VCaP (cell line): ENCODE data around the gene ALG11.

Experiments
- H3K27ac ChIP-seq: fragments of 450-650 bp; 2 replicates; pipeline ENCODE4 v1.5.1; 2017
- TF ChIP-seq, protein P1 (sequence below): fragments of 450-650 bp; conservative IDR thresholded peaks from 2 replicates; pipeline ENCODE4 v1.5.1; 2017; ENCODE audit warnings: mild to moderate bottlenecking, moderate library complexity

Gene ALG11

DNA sequence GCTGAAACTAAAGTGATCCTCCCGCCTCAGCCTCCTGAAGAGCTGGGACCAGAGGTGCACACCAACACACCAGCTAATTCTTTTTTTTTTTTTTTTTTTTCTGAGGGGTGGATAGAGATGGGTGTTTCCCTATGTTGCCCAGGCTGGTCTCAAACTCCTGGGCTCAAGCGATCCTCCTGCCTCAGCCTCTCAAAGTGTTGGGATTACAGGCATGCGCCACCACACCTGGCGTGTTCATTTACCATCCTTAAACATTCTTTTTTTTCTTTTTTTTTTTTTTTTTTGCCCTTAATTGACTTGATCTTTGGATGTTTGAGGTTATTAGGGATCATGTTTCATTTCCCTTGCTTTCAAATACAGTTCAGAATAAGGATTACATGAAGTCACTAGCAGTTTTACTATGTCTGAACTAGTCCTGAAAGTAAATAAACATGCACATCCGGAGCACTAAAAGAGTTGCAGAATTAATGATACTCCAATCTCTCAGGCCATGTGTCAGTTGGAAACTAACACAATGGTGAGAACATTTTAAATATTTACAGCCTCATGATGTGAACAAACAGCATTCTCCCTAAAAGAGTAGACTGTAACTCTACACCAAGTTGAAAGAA lies 22.5 kb downstream of the ALG11 start:
- TF ChIP-seq, protein P1, sequence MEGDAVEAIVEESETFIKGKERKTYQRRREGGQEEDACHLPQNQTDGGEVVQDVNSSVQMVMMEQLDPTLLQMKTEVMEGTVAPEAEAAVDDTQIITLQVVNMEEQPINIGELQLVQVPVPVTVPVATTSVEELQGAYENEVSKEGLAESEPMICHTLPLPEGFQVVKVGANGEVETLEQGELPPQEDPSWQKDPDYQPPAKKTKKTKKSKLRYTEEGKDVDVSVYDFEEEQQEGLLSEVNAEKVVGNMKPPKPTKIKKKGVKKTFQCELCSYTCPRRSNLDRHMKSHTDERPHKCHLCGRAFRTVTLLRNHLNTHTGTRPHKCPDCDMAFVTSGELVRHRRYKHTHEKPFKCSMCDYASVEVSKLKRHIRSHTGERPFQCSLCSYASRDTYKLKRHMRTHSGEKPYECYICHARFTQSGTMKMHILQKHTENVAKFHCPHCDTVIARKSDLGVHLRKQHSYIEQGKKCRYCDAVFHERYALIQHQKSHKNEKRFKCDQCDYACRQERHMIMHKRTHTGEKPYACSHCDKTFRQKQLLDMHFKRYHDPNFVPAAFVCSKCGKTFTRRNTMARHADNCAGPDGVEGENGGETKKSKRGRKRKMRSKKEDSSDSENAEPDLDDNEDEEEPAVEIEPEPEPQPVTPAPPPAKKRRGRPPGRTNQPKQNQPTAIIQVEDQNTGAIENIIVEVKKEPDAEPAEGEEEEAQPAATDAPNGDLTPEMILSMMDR: no peak
- peak overlapping the region; percentile 70 for H3K27ac ChIP-seq

DNA sequence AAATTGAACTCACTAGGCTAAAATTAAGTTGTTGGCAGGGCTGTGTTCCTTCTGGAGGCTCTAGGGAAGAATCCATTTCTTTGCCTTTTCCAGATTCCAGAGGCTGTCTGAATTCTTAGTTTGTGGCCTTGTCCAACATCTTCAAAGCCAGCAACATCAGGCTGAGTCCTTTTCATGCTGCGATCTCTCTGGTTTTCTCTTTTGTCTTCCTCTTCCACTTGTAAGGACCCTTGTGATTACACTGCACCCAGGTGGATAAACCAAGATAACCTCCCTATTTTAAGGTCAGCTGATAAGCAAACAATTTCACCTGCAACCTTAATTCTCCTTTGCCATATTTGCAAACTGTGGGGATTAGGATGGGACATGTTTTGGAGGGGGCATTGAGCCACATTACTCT lies 23.8 kb downstream of the ALG11 start:
- H3K27ac ChIP-seq: peak overlapping the region; percentile 70
- TF ChIP-seq, protein P1: no peak

DNA sequence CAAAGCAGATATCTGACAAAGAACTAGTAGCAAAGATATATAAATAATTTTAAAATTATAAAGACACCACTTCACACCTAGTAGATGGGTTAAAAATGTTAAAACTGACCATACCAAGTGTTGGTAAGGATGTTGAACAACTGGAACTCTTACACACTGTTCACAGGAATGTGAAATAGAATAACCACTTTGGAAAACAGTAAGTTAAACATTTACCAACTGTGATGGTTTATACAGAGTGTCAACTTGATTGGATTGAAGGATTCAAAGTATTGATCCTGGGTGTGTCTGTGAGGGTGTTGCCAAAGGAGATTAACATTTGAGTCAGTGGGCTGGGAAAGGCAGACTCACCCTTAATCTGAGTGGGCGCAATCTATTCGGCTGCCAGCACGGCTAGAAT lies 31.5 kb downstream of the ALG11 start:
- no peak overlapping the region for H3K27ac ChIP-seq
- TF ChIP-seq, protein P1: no peak

DNA sequence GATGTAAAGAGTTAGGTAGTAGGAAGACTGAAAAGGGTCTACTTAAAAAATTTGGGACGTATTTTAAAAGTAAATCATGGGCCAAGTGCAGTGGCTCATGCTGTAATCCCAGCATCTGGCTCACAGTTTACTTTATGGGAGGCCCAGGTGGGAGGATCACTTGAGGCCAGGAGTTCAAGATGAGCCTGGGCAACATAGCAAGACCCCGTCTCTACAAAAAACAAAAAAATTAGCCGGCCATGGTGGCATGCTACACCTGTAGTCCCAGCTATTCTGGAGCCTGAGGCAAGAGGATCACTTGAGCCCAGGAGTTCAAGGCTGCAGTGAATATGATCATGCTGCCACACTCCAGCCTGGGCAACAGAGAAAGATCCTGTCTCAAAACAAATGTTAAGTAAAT lies 35.3 kb downstream of the ALG11 start:
- H3K27ac ChIP-seq: no peak overlapping the region
- TF ChIP-seq, protein P1: no peak

DNA sequence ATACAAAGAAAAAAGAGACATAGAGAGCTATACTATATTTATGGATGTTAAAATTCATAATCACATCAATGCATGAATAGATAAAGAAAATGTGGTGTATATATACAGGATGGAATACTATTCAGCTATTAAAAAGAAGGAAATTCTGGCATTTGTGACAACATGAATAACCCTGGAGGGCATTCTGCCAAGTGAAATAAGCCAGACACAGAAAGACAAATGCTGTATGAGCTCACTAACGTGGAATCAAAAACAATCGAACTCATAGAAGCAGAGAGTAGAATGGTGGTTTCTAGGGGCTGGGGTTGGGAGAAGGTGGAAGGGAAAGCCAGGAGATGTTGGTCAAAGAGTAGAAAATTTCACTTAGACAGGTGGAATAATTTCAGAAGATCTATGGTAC lies 36.3 kb downstream of the ALG11 start:
- no peak overlapping the region for H3K27ac ChIP-seq
- TF ChIP-seq, protein P1: no peak

DNA sequence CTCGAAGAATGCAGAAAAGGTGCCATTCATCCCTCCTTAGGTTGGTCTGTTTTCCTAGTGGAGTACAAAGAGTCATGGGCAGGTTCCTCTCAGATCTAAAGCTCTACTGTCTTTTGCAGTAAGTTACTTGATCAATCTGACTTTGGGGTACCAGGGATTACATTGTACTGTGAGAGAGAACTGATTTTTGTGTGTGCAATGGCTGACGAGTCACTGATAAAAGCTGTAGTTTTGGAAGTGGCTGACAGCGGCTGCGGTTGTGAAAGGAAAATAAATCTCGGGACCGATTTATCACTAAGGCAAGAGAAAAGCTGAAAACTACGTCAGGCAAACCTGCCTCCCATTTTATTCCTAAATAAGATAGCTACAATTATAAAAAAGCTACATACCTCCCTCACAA lies 39.2 kb downstream of the ALG11 start:
- TF ChIP-seq, protein P1: no peak
- H3K27ac ChIP-seq: no peak overlapping the region

DNA sequence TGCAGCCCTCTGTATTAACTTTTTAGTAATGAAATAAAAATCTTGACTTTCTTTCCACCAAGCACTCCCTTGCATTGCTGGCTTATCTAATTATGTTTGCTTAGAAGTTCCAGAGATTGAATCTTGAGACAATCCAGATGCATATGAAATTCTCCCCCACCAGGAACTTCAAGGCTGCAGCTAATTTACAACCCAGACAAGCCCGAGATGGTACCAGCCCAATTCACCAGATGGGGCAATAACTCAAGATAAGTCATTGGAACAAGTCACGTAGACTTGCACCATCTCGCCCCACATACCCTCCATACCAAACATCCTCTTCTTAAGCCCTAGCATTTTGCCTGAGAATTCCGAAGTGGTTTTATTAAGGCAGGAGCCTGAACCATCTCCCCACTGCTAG lies 41.3 kb downstream of the ALG11 start:
- TF ChIP-seq, protein P1: no peak

DNA sequence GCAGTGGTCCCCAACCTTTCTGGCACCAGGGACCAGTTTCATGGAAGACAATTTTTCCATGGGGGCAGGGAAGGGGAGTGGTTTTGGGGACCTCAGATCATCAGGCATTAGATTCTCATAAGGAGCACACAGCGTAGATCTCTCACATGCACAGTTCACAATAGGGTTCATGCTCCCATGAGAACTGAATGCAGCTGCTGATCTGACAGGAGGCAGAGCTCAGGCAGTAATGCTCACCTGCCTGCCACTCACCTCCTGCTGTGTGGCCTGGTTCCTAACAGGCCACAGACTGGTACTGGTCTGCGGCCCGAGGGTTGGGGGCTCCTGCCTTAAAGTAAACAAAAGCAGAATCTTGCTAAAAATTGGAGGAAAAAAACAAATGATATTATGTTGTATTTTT lies 48.9 kb downstream of the ALG11 start:
- peak overlapping the region; percentile 37 for H3K27ac ChIP-seq

More for the DNA sequence above, 41.3 kb downstream of the ALG11 start:
- no peak overlapping the region for H3K27ac ChIP-seq
